Activated naive CD4-positive, alpha-beta T cell treated with anti-CD3 and anti-CD28 coated beads, Interleukin-2, amount 50 U/mL, for 24 hours (primary cell): ENCODE results near the gene TULP1.

Source experiments
- H3K27ac Mint-ChIP-seq: one replicate; pipeline ENCODE4 v1.8.0; 2021; ENCODE audit warnings: mild to moderate bottlenecking, mixed read lengths
- H3K27me3 Mint-ChIP-seq: one replicate; pipeline ENCODE4 v1.8.0; 2021; ENCODE audit warnings: mixed read lengths
- H3K36me3 Mint-ChIP-seq: one replicate; pipeline ENCODE4 v1.8.0; 2021; ENCODE audit warnings: mixed read lengths
- H3K4me1 Mint-ChIP-seq: one replicate; pipeline ENCODE4 v1.8.0; 2021; ENCODE audit warnings: mixed read lengths
- H3K4me3 Mint-ChIP-seq: one replicate; pipeline ENCODE4 v1.8.0; 2021; ENCODE audit warnings: mild to moderate bottlenecking, mixed read lengths
- H3K9me3 Mint-ChIP-seq: one replicate; pipeline ENCODE4 v1.8.0; 2021; ENCODE audit warnings: mixed read lengths

TULP1 gene

GRCh38 chr6:35508542-35508941 lies 4.2 kb downstream of the TULP1 start:
- no peaks in the 10 kb centered on the region for H3K4me1 Mint-ChIP-seq
- H3K27me3 Mint-ChIP-seq = peaks cover 12% of the 10 kb centered on the region
- H3K4me3 Mint-ChIP-seq = no peak overlapping the region
- no peaks in the 10 kb centered on the region for H3K36me3 Mint-ChIP-seq
- no peak overlapping the region for H3K27ac Mint-ChIP-seq
- H3K9me3 Mint-ChIP-seq = no peaks in the 10 kb centered on the region

GRCh38 chr6:35508027-35508426 lies 4.7 kb downstream of the TULP1 start:
- Mint-ChIP-seq H3K4me1 (no peaks in the 10 kb centered on the region), H3K9me3 (no peaks in the 10 kb centered on the region), H3K4me3 (no peak overlapping the region), H3K36me3 (no peaks in the 10 kb centered on the region), H3K27me3 (peaks cover 12% of the 10 kb centered on the region), H3K27ac (no peak overlapping the region)

- Mint-ChIP-seq H3K4me3 (no peak overlapping the region), H3K36me3 (no peaks in the 10 kb centered on the region), H3K27me3 (peaks cover 12% of the 10 kb centered on the region), H3K4me1 (no peaks in the 10 kb centered on the region), H3K27ac (no peak overlapping the region), H3K9me3 (no peaks in the 10 kb centered on the region)
Observed at GRCh38 chr6:35507221-35507620, 5.5 kb downstream of the TULP1 start.

- H3K4me3 Mint-ChIP-seq = no peak overlapping the region
- peaks cover 14% of the 10 kb centered on the region for H3K27me3 Mint-ChIP-seq
- peak overlapping the region; percentile 12 for H3K27ac Mint-ChIP-seq
- H3K9me3 Mint-ChIP-seq = no peaks in the 10 kb centered on the region
- no peaks in the 10 kb centered on the region for H3K4me1 Mint-ChIP-seq
- no peaks in the 10 kb centered on the region for H3K36me3 Mint-ChIP-seq
Observed at GRCh38 chr6:35506536-35506935, 6.2 kb downstream of the TULP1 start.

- no peak overlapping the region for H3K27ac Mint-ChIP-seq
- no peaks in the 10 kb centered on the region for H3K36me3 Mint-ChIP-seq
- H3K4me1 Mint-ChIP-seq = no peaks in the 10 kb centered on the region
- no peaks in the 10 kb centered on the region for H3K9me3 Mint-ChIP-seq
- H3K4me3 Mint-ChIP-seq = no peak overlapping the region
- peaks cover 11% of the 10 kb centered on the region for H3K27me3 Mint-ChIP-seq
Observed at GRCh38 chr6:35505999-35506412, 6.7 kb downstream of the TULP1 start.

GRCh38 chr6:35503534-35503933 lies 9.2 kb downstream of the TULP1 start:
- Mint-ChIP-seq H3K4me3 (no peak overlapping the region), H3K4me1 (peaks cover 3% of the 10 kb centered on the region), H3K27me3 (peaks cover 4% of the 10 kb centered on the region), H3K36me3 (no peaks in the 10 kb centered on the region), H3K27ac (no peak overlapping the region), H3K9me3 (no peaks in the 10 kb centered on the region)

- Mint-ChIP-seq H3K36me3 (no peaks in the 10 kb centered on the region), H3K4me1 (peaks cover 6% of the 10 kb centered on the region), H3K27ac (peak overlapping the region; percentile 84), H3K9me3 (no peaks in the 10 kb centered on the region), H3K27me3 (peaks cover 4% of the 10 kb centered on the region), H3K4me3 (no peak overlapping the region)
Observed at GRCh38 chr6:35501784-35502183, 10.9 kb downstream of the TULP1 start.

GRCh38 chr6:35500782-35501181 lies 11.9 kb downstream of the TULP1 start:
- Mint-ChIP-seq H3K4me3 (no peak overlapping the region), H3K36me3 (no peaks in the 10 kb centered on the region), H3K27me3 (peaks cover 4% of the 10 kb centered on the region), H3K4me1 (peaks cover 6% of the 10 kb centered on the region), H3K9me3 (no peaks in the 10 kb centered on the region), H3K27ac (no peak overlapping the region)

GRCh38 chr6:35499372-35499771 lies 13.3 kb downstream of the TULP1 start:
- H3K27ac Mint-ChIP-seq = no peak overlapping the region
- H3K27me3 Mint-ChIP-seq = peaks cover 4% of the 10 kb centered on the region
- no peaks in the 10 kb centered on the region for H3K9me3 Mint-ChIP-seq
- no peaks in the 10 kb centered on the region for H3K36me3 Mint-ChIP-seq
- peaks cover 6% of the 10 kb centered on the region for H3K4me1 Mint-ChIP-seq
- no peak overlapping the region for H3K4me3 Mint-ChIP-seq

GRCh38 chr6:35498422-35499067 lies 14.2 kb downstream of the TULP1 start:
- H3K27ac Mint-ChIP-seq = peak overlapping the region; percentile 94
- peaks cover 4% of the 10 kb centered on the region for H3K27me3 Mint-ChIP-seq
- H3K4me3 Mint-ChIP-seq = peak overlapping the region; percentile 87
- no peaks in the 10 kb centered on the region for H3K9me3 Mint-ChIP-seq
- peaks cover 10% of the 10 kb centered on the region for H3K4me1 Mint-ChIP-seq
- no peaks in the 10 kb centered on the region for H3K36me3 Mint-ChIP-seq

GRCh38 chr6:35497571-35498421 lies 14.9 kb downstream of the TULP1 start:
- no peak overlapping the region for H3K27ac Mint-ChIP-seq
- H3K4me3 Mint-ChIP-seq = peak overlapping the region; percentile 87
- peaks cover 4% of the 10 kb centered on the region for H3K27me3 Mint-ChIP-seq
- peaks cover 12% of the 10 kb centered on the region for H3K4me1 Mint-ChIP-seq
- no peaks in the 10 kb centered on the region for H3K36me3 Mint-ChIP-seq
- no peaks in the 10 kb centered on the region for H3K9me3 Mint-ChIP-seq

GRCh38 chr6:35496841-35497570 lies 15.7 kb downstream of the TULP1 start, which contains the start of gene TEAD3:
Gene TEAD3, minus strand, starts transcription at chr6:35497079.
- no peak within 1 kb of the TSS for H3K27ac Mint-ChIP-seq
- H3K9me3 Mint-ChIP-seq = no peaks in the 10 kb centered on the region
- peaks cover 4% of the 10 kb centered on the region for H3K27me3 Mint-ChIP-seq
- peaks cover 14% of the 10 kb centered on the region for H3K4me1 Mint-ChIP-seq
- peak within 1 kb of the TSS; percentile 87 for H3K4me3 Mint-ChIP-seq
- no peaks in the 10 kb centered on the region for H3K36me3 Mint-ChIP-seq

GRCh38 chr6:35496036-35496840 lies 16.5 kb downstream of the TULP1 start:
- H3K36me3 Mint-ChIP-seq = no peaks in the 10 kb centered on the region
- H3K4me3 Mint-ChIP-seq = peak overlapping the region; percentile 66
- peaks cover 2% of the 10 kb centered on the region for H3K27me3 Mint-ChIP-seq
- H3K9me3 Mint-ChIP-seq = no peaks in the 10 kb centered on the region
- peaks cover 14% of the 10 kb centered on the region for H3K4me1 Mint-ChIP-seq
- H3K27ac Mint-ChIP-seq = no peak overlapping the region

GRCh38 chr6:35495258-35496035 lies 17.2 kb downstream of the TULP1 start:
- Mint-ChIP-seq H3K9me3 (no peaks in the 10 kb centered on the region), H3K4me1 (peaks cover 14% of the 10 kb centered on the region), H3K4me3 (peak overlapping the region; percentile 66), H3K27ac (peak overlapping the region; percentile 53), H3K27me3 (peaks cover 2% of the 10 kb centered on the region), H3K36me3 (no peaks in the 10 kb centered on the region)
